H1 (cell line): ENCODE measurements around the gene IGF2BP3. TPM values are rescaled to one million over a fixed set of nuclear protein-coding genes. Genes with fewer than 3 reads are reported as not detected.

ENCODE experiments used
- ASH2L ChIP-seq: fragments of 200-600, 300-600 bp; sonication (generic); IDR thresholded peaks from one replicate; pipeline ENCODE4 v1.7.1; 2017; ENCODE audit warnings: low read length
- CHD7 ChIP-seq: fragments of 300-600 bp; sonication (generic); IDR thresholded peaks from 2 replicates; pipeline ENCODE4 v1.7.1; 2012; ENCODE audit warnings: low read length, moderate library complexity, mild to moderate bottlenecking, inconsistent platforms; ENCODE audit not compliant: insufficient replicate concordance
- HDAC2 ChIP-seq, 2 experiments: fragments of 300-600 bp in 1 of 2; sonication (generic) in 1 of 2; IDR thresholded peaks; 2 replicates each; pipeline ENCODE4 v1.6.1; 2011 to 2012; ENCODE audit warnings: low read depth in 2 of 2, low read length in 2 of 2, mild to moderate bottlenecking in 2 of 2, moderate library complexity in 2 of 2, borderline replicate concordance in 1 of 2, inconsistent platforms in 1 of 2
- POLR2AphosphoS5 ChIP-seq: IDR thresholded peaks from 2 replicates; pipeline ENCODE4 v1.6.1; 2011; ENCODE audit warnings: low read depth, low read length
- RAD21 ChIP-seq, 2 experiments: IDR thresholded peaks in 1 of 2; conservative IDR thresholded peaks in 1 of 2; 2 replicates each; pipeline ENCODE4 v1.6.1; 2011; ENCODE audit warnings: low read depth in 2 of 2, low read length in 2 of 2, improper control_type of control experiment in 1 of 2, inconsistent platforms in 1 of 2, mild to moderate bottlenecking in 1 of 2, moderate library complexity in 1 of 2
- TAF7 ChIP-seq: optimal IDR thresholded peaks from 2 replicates; pipeline ENCODE3; 2011; ENCODE audit warnings: low read depth, mild to moderate bottlenecking, inconsistent platforms, low read length, moderate library complexity, borderline replicate concordance
- ZNF274 ChIP-seq: IDR thresholded peaks from 2 replicates; pipeline ENCODE4 v1.7.0; 2012; ENCODE audit warnings: low read length, borderline replicate concordance; ENCODE audit errors: extremely low read depth
- polyA plus RNA-seq, 7 experiments: library from polyadenylated mRNA; depleted of rRNA in 3 of 7; stranded (reverse) in 5 of 7; unstranded in 2 of 7; fragments of >200 nt in 5 of 7; fragments of 200-250 nt in 2 of 7; gene quantifications; 1 replicate in 5 of 7; 2 replicates in 1 of 7; 4 replicates in 1 of 7; pipeline versions ENCODE4 v1.2.1 to v1.2.3, GENCODE V29; 2011 to 2013; ENCODE audit warnings: missing spikeins in 2 of 7, mixed read lengths in 2 of 7
- total RNA-seq: library from RNA; stranded (reverse); fragmentation: NEBNext Ultra II Directional; extraction: Animal tissue kit (Norgen Biotek cat#: 25700); gene quantifications from 2 replicates; pipeline ENCODE4 v1.2.1, GENCODE V29; 2021

IGF2BP3 gene
- total and polyA plus RNA-seq, 2 of the 8 experiments (the other 6 are each of a cell fraction or from before 2014, with no cell fraction given): 66.3 to 193 TPM

GRCh38 chr7:23372611-23373010, 97.7 kb downstream of the IGF2BP3 start (continued):
- TF ChIP-seq CHD7: no peak
- no peak for TF ChIP-seq RAD21 (IDR thresholded peaks at IDR 0.05 in 1 of 2, conservative IDR thresholded peaks at IDR 0.05 in 1 of 2; ENCODE audit: low read depth in 2 of 2, low read length in 2 of 2)
- no peak for TF ChIP-seq TAF7
- no peak for TF ChIP-seq HDAC2 (IDR thresholded peaks at IDR 0.05; ENCODE audit: borderline replicate concordance in 1 of 2, low read depth in 2 of 2, low read length in 2 of 2)
- no peak for TF ChIP-seq ASH2L
- no peak for TF ChIP-seq ZNF274
- TF ChIP-seq POLR2AphosphoS5: no peak
